Pancreas (tissue), 10 donors: ENCODE data around the gene FAM3B. TPM values are rescaled to one million over a fixed set of nuclear protein-coding genes. Genes with fewer than 3 reads are reported as not detected.

Experiments used
- ATAC-seq, 4 donors: fragments of 200-7000 bp; cut with Tn5 transposase; one replicate each; pipeline versions ENCODE4 v1.8.0 to v1.9.1; 2020; ENCODE audit warnings: mild to moderate bottlenecking in 4 of 4, moderate library complexity in 4 of 4
- DNase-seq, 6 donors: peaks; one replicate each; pipeline ENCODE4 v3.0.0-alpha.2; 2020
- FAIRE-seq: peaks from 2 replicates; lab custom pipeline; 2012; peaks lifted over from hg19 to GRCh38; lab: Jason Lieb, UNC
- H3K27ac ChIP-seq, 4 donors: fragments of 200-600 bp; sonication (generic); 1 replicate in 3 of 4; 2 replicates in 1 of 4; pipeline versions ENCODE4 v1.5.0 to v1.8.0; 2020
- H3K27me3 ChIP-seq, 4 donors: fragments of 200-600 bp; one replicate each; pipeline ENCODE4 v1.8.0; 2021
- H3K36me3 ChIP-seq, 3 donors: fragments of 200-600 bp; sonication (generic) in 1 of 3; one replicate each; pipeline versions ENCODE4 v1.5.0 to v1.8.0; 2020 to 2021
- H3K4me1 ChIP-seq, 3 donors: fragments of 200-600 bp; one replicate each; pipeline ENCODE4 v1.8.0; 2021
- H3K4me3 ChIP-seq, 4 donors: fragments of 200-600 bp; sonication (generic) in 2 of 4; one replicate each; pipeline versions ENCODE4 v1.5.0 to v1.8.0; 2020 to 2021
- H3K9me3 ChIP-seq, 4 donors: fragments of 200-600 bp; one replicate each; pipeline ENCODE4 v1.8.0; 2021
- CTCF ChIP-seq, 4 donors: fragments of 200-600 bp; sonication (generic) in 3 of 4; IDR thresholded peaks; one replicate each; pipeline versions ENCODE4 v1.5.0 to v1.8.0; 2021; ENCODE audit warnings: antibody characterized with exemption in 4 of 4
- WGBS, 2 donors: extraction: QIAGEN DNeasy Blood & Tissue Kit; methylation state at CpG; one replicate each; pipeline ENCODE4 v1.1.7; 2013; 5-methylcytosine and 5-hydroxymethylcytosine counted together
- intact Hi-C, 3 donors: fragments of 100-400 bp; cut with DNase I; formaldehyde crosslinking; loops; one replicate each; pipeline versions ENCODE4 v1.11.1 to v1.14.2; 2022
- polyA plus RNA-seq, 2 donors: library from polyadenylated mRNA; stranded (reverse); fragments of 200-250 nt; gene quantifications; one replicate each; pipeline ENCODE4 v1.2.3, GENCODE V29; 2013
- total RNA-seq, 6 donors: library from RNA; stranded (reverse); fragmentation: NEBNext Ultra II Directional in 4 of 6; extraction: Animal tissue kit (Norgen Biotek cat#: 25700) in 4 of 6; gene quantifications; one replicate each; pipeline versions ENCODE4 v1.2.1 to v1.2.4, GENCODE V29; 2021 to 2023
- donor health status: healthy with polysubstance abuse.
- donor health status: DM: no; HTN: no; CAD: no; lungs with moderate emphysema.
- donor health status: DM: no; HTN: no; CAD: no.
- donor health status: control.
- donor health status: control.
- donor health status: Bipolar disorder and iron deficiency.
- donor health status: DM: yes; HTN: yes; CAD: no.
- donor health status: DM: no; HTN: no; CAD: no.
- donor health status: DM: no; HTN: no; CAD: no.
- donor health status: DM: yes; HTN: yes; CAD: no.

The FAM3B gene
- total and polyA plus RNA-seq, 8 donors: 71.9 to 142 (median 105) TPM

- DNase-seq (no peak), ATAC-seq (peak in 3 of 4 donors; percentile 25 to 53 (median 37)), FAIRE-seq (no peak)
- 71 to 74% methylated on average over 5 of the region's 5 CpGs for WGBS, 2 donors
- TF ChIP-seq CTCF (IDR thresholded peaks at IDR 0.05): no peak
- Histone ChIP-seq H3K9me3 (no peaks in the 10 kb centered on the region), H3K4me1 (no peaks in the 10 kb centered on the region), H3K27me3 (no peaks in the 10 kb centered on the region), H3K27ac (no peak overlapping the region), H3K36me3 (no peaks in the 10 kb centered on the region), H3K4me3 (no peak overlapping the region)
- intact Hi-C loops: no loop called here
Measured at GRCh38 chr21:41374867-41375533, 58.4 kb downstream of the FAM3B start.

GRCh38 chr21:41375875-41376274 lies 59.3 kb downstream of the FAM3B start:
- 67 to 73% methylated on average over 5 of the region's 5 CpGs for WGBS, 2 donors

GRCh38 chr21:41377715-41378114 lies 61.1 kb downstream of the FAM3B start:
- no peak for FAIRE-seq
- no peaks in the 10 kb centered on the region for H3K27me3 ChIP-seq
- no peaks in the 10 kb centered on the region for H3K36me3 ChIP-seq
- no peak for TF ChIP-seq CTCF (IDR thresholded peaks at IDR 0.05)
- ATAC-seq: no peak
- no peak for DNase-seq
- intact Hi-C loops: no loop called here
- H3K4me1 ChIP-seq: no peaks in the 10 kb centered on the region
- WGBS, 2 donors: 87% methylated on average over 16 of the region's 16 CpGs
- no peaks in the 10 kb centered on the region for H3K9me3 ChIP-seq
- H3K27ac ChIP-seq: no peak overlapping the region
- no peak overlapping the region for H3K4me3 ChIP-seq

More at GRCh38 chr21:41375875-41376274, 59.3 kb downstream of the FAM3B start:
- no peaks in the 10 kb centered on the region for H3K27me3 ChIP-seq
- no peaks in the 10 kb centered on the region for H3K4me1 ChIP-seq
- TF ChIP-seq CTCF (IDR thresholded peaks at IDR 0.05): no peak
- ATAC-seq (no peak), FAIRE-seq (no peak), DNase-seq (no peak)
- intact Hi-C loops: no loop called here
- H3K27ac ChIP-seq: no peak overlapping the region
- no peaks in the 10 kb centered on the region for H3K9me3 ChIP-seq
- no peaks in the 10 kb centered on the region for H3K36me3 ChIP-seq
- no peak overlapping the region for H3K4me3 ChIP-seq

GRCh38 chr21:41378849-41379248 lies 62.2 kb downstream of the FAM3B start:
- Histone ChIP-seq H3K9me3 (no peaks in the 10 kb centered on the region), H3K4me1 (no peaks in the 10 kb centered on the region), H3K4me3 (no peak overlapping the region), H3K27ac (no peak overlapping the region), H3K36me3 (no peaks in the 10 kb centered on the region), H3K27me3 (no peaks in the 10 kb centered on the region)
- DNase-seq (no peak), FAIRE-seq (no peak), ATAC-seq (no peak)
- 71% methylated on average over 7 to 8 of the region's 8 CpGs for WGBS, 2 donors
- TF ChIP-seq CTCF (IDR thresholded peaks at IDR 0.05): no peak
- intact Hi-C loops: no loop called here

GRCh38 chr21:41379901-41380300 lies 63.3 kb downstream of the FAM3B start:
- H3K27me3 ChIP-seq: no peaks in the 10 kb centered on the region

More at GRCh38 chr21:41379901-41380300, 63.3 kb downstream of the FAM3B start:
- H3K9me3 ChIP-seq: no peaks in the 10 kb centered on the region
- ATAC-seq (no peak), DNase-seq (no peak), FAIRE-seq (no peak)
- H3K4me3 ChIP-seq: no peak overlapping the region
- H3K4me1 ChIP-seq: no peaks in the 10 kb centered on the region
- no peaks in the 10 kb centered on the region for H3K36me3 ChIP-seq
- TF ChIP-seq CTCF (IDR thresholded peaks at IDR 0.05): no peak
- H3K27ac ChIP-seq: no peak overlapping the region
- 87 to 95% methylated on average over 12 of the region's 12 CpGs for WGBS, 2 donors
- intact Hi-C loops: no loop called here
